Liver (tissue), 9 donors: ENCODE results near the gene TRIM46. TPM values are rescaled to one million over a fixed set of nuclear protein-coding genes. Genes with fewer than 3 reads are reported as not detected.

Experiments
- DNase-seq: peaks from one replicate; pipeline ENCODE4 v3.0.0-alpha.2; 2017; ENCODE audit warnings: low spot score
- H3K27ac ChIP-seq, 2 donors: one replicate each; pipeline ENCODE4 v1.7.0; 2013; ENCODE audit warnings: inconsistent platforms in 2 of 2, low read length in 2 of 2, control low read depth in 1 of 2, low read depth in 1 of 2, mild to moderate bottlenecking in 1 of 2
- H3K27me3 ChIP-seq, 4 donors: one replicate each; pipeline versions ENCODE4 v1.6.1 to v1.7.0; 2013; ENCODE audit warnings: low read length in 3 of 4, inconsistent platforms in 1 of 4, mild to moderate bottlenecking in 1 of 4, moderate library complexity in 1 of 4; ENCODE audit not compliant: control insufficient read depth in 4 of 4, insufficient read depth in 4 of 4
- H3K36me3 ChIP-seq, 4 donors: one replicate each; pipeline versions ENCODE4 v1.6.1 to v1.7.0; 2013; ENCODE audit warnings: low read length in 3 of 4, mild to moderate bottlenecking in 3 of 4, low read depth in 1 of 4, moderate library complexity in 1 of 4; ENCODE audit not compliant: control insufficient read depth in 4 of 4, insufficient read depth in 3 of 4
- H3K4me1 ChIP-seq, 4 donors: one replicate each; pipeline versions ENCODE4 v1.6.1 to v1.7.0; 2013; ENCODE audit warnings: low read length in 3 of 4, mild to moderate bottlenecking in 3 of 4, moderate library complexity in 1 of 4; ENCODE audit not compliant: control insufficient read depth in 4 of 4, insufficient read depth in 4 of 4
- H3K4me3 ChIP-seq, 3 donors: one replicate each; pipeline versions ENCODE4 v1.6.1 to v1.7.0; 2013; ENCODE audit warnings: low read length in 3 of 3, control low read depth in 1 of 3, low read depth in 1 of 3, mild to moderate bottlenecking in 1 of 3
- H3K9ac ChIP-seq, 2 donors: one replicate each; pipeline ENCODE4 v1.7.0; 2013; ENCODE audit warnings: low read length in 2 of 2, mild to moderate bottlenecking in 2 of 2, moderate library complexity in 2 of 2, control low read depth in 1 of 2, low read depth in 1 of 2
- H3K9me3 ChIP-seq, 4 donors: one replicate each; pipeline versions ENCODE4 v1.6.1 to v1.7.0; 2013; ENCODE audit warnings: low read length in 3 of 4; ENCODE audit not compliant: control insufficient read depth in 4 of 4
- ATF3 ChIP-seq: IDR thresholded peaks from 2 replicates; pipeline ENCODE4 v1.6.1; 2016; ENCODE audit warnings: antibody characterized with exemption
- EGR1 ChIP-seq, 2 donors: IDR thresholded peaks; 2 replicates each; pipeline ENCODE4 v1.6.1; 2016 to 2018; ENCODE audit warnings: antibody characterized with exemption in 2 of 2, low read depth in 2 of 2
- FOXA1 ChIP-seq: IDR thresholded peaks from 2 replicates; pipeline ENCODE4 v1.6.1; 2016; ENCODE audit warnings: antibody characterized with exemption
- FOXA2 ChIP-seq: IDR thresholded peaks from 2 replicates; pipeline ENCODE4 v1.6.1; 2016; ENCODE audit warnings: antibody characterized with exemption
- GABPA ChIP-seq, 2 donors: IDR thresholded peaks in 1 of 2; conservative IDR thresholded peaks in 1 of 2; 2 replicates each; pipeline ENCODE4 v1.6.1; 2016; ENCODE audit warnings: antibody characterized with exemption in 2 of 2, mild to moderate bottlenecking in 1 of 2, moderate library complexity in 1 of 2
- JUND ChIP-seq, 2 donors: IDR thresholded peaks; 2 replicates each; pipeline ENCODE4 v1.6.1; 2016; ENCODE audit warnings: antibody characterized with exemption in 2 of 2
- NR2F2 ChIP-seq: IDR thresholded peaks from 2 replicates; pipeline ENCODE4 v1.6.1; 2016; ENCODE audit warnings: antibody characterized with exemption
- RAD21 ChIP-seq, 2 donors: IDR thresholded peaks; 2 replicates each; pipeline ENCODE4 v1.6.1; 2016; ENCODE audit warnings: antibody characterized with exemption in 2 of 2, mild to moderate bottlenecking in 2 of 2
- RXRA ChIP-seq, 2 donors: IDR thresholded peaks; 2 replicates each; pipeline ENCODE4 v1.6.1; 2017 to 2018; ENCODE audit warnings: antibody characterized with exemption in 2 of 2, mild to moderate bottlenecking in 1 of 2
- SP1 ChIP-seq: IDR thresholded peaks from 2 replicates; pipeline ENCODE4 v1.6.1; 2018; ENCODE audit warnings: antibody characterized with exemption, mild to moderate bottlenecking
- TAF1 ChIP-seq: conservative IDR thresholded peaks from 2 replicates; pipeline ENCODE4 v1.6.1; 2016; ENCODE audit warnings: antibody characterized with exemption, mild to moderate bottlenecking
- YY1 ChIP-seq: IDR thresholded peaks from 2 replicates; pipeline ENCODE4 v1.6.1; 2016; ENCODE audit warnings: antibody characterized with exemption, mild to moderate bottlenecking
- ZBTB33 ChIP-seq: IDR thresholded peaks from 2 replicates; pipeline ENCODE4 v1.6.1; 2016; ENCODE audit warnings: antibody characterized with exemption
- WGBS: extraction: QIAGEN DNeasy Blood & Tissue Kit; methylation state at CpG from one replicate; pipeline ENCODE4 v1.1.7; 2013; 5-methylcytosine and 5-hydroxymethylcytosine counted together
- polyA plus RNA-seq, 2 donors: library from polyadenylated mRNA; stranded (reverse) in 1 of 2; unstranded in 1 of 2; fragments of 200-250 nt in 1 of 2; fragments of >200 nt in 1 of 2; fragmentation: Nextera tagmentation in 1 of 2; extraction: Ambion mirVana in 1 of 2; gene quantifications; one replicate each; pipeline versions ENCODE4 v1.2.1 to v1.2.3, GENCODE V29; 2013 to 2015
- total RNA-seq, 2 donors: library from RNA; depleted of rRNA; stranded (reverse); fragments of >200 nt; gene quantifications; one replicate each; pipeline ENCODE4 v1.2.3, GENCODE V29; 2014
- TF ChIP-seq, protein P1 (sequence below): IDR thresholded peaks from 2 replicates; pipeline ENCODE4 v1.6.1; 2016; ENCODE audit warnings: antibody characterized with exemption
- TF ChIP-seq, protein P2 (sequence below): fragments of 150-350 bp; IDR thresholded peaks from 2 replicates; pipeline ENCODE4 v1.5.1; 2017; ENCODE audit warnings: improper control_type of control experiment, low read depth, low read length; ENCODE audit not compliant: missing input control
- donor health status: healthy.
- donor health status: healthy.
- donor health status: healthy.
- donor health status: healthy.
- donor health status: healthy.

Gene TRIM46
- total and polyA plus RNA-seq, 4 donors, result 0.07 to 0.17 (median 0.13) TPM

- TF ChIP-seq GABPA (IDR thresholded peaks at IDR 0.05 in 1 of 2, conservative IDR thresholded peaks at IDR 0.05 in 1 of 2), result no peak
- no peak for TF ChIP-seq SP1
- TF ChIP-seq FOXA2, result no peak
- TF ChIP-seq RXRA (IDR thresholded peaks at IDR 0.05), result no peak
- TF ChIP-seq, protein P1, sequence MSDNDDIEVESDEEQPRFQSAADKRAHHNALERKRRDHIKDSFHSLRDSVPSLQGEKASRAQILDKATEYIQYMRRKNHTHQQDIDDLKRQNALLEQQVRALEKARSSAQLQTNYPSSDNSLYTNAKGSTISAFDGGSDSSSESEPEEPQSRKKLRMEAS, result no peak
- no peak for TF ChIP-seq JUND (IDR thresholded peaks at IDR 0.05)
- no peak for TF ChIP-seq YY1
- TF ChIP-seq TAF1, result no peak
- no peak for TF ChIP-seq RAD21 (IDR thresholded peaks at IDR 0.05)
- no peak for TF ChIP-seq ATF3
- TF ChIP-seq NR2F2, result no peak
- no peak for TF ChIP-seq EGR1 (IDR thresholded peaks at IDR 0.05; ENCODE audit: low read depth in 2 of 2)
- TF ChIP-seq, protein P2, sequence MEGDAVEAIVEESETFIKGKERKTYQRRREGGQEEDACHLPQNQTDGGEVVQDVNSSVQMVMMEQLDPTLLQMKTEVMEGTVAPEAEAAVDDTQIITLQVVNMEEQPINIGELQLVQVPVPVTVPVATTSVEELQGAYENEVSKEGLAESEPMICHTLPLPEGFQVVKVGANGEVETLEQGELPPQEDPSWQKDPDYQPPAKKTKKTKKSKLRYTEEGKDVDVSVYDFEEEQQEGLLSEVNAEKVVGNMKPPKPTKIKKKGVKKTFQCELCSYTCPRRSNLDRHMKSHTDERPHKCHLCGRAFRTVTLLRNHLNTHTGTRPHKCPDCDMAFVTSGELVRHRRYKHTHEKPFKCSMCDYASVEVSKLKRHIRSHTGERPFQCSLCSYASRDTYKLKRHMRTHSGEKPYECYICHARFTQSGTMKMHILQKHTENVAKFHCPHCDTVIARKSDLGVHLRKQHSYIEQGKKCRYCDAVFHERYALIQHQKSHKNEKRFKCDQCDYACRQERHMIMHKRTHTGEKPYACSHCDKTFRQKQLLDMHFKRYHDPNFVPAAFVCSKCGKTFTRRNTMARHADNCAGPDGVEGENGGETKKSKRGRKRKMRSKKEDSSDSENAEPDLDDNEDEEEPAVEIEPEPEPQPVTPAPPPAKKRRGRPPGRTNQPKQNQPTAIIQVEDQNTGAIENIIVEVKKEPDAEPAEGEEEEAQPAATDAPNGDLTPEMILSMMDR, result no peak
- no peak for TF ChIP-seq FOXA1
- TF ChIP-seq ZBTB33, result no peak
- H3K27me3 ChIP-seq, result no peaks in the 10 kb centered on the region
- WGBS, result 89% methylated on average over 19 of the region's 19 CpGs
- H3K27ac ChIP-seq, result no peak overlapping the region
- H3K9ac ChIP-seq, result no peak overlapping the region
- H3K4me3 ChIP-seq, result no peak overlapping the region
- no peaks in the 10 kb centered on the region for H3K36me3 ChIP-seq
- H3K9me3 ChIP-seq, result no peaks in the 10 kb centered on the region
- no peak for DNase-seq
- peaks cover 2 to 11% (median 8%) of the 10 kb centered on the region in 4 donors for H3K4me1 ChIP-seq
Measured at GRCh38 chr1:155202731-155203515, 29.3 kb downstream of the TRIM46 start.

GRCh38 chr1:155205035-155205434 lies 31.4 kb downstream of the TRIM46 start:
- Histone ChIP-seq H3K4me3 (no peak overlapping the region), H3K27ac (no peak overlapping the region), H3K4me1 (peaks cover 2 to 25% (median 22%) of the 10 kb centered on the region in 4 donors), H3K36me3 (no peaks in the 10 kb centered on the region), H3K9me3 (no peaks in the 10 kb centered on the region), H3K9ac (no peak overlapping the region), H3K27me3 (no peaks in the 10 kb centered on the region)
- 84% methylated on average over 14 of the region's 14 CpGs for WGBS
- no peak for DNase-seq
- TF ChIP-seq TAF1, result no peak
- TF ChIP-seq EGR1 (IDR thresholded peaks at IDR 0.05; ENCODE audit: low read depth in 2 of 2), result no peak
- TF ChIP-seq FOXA1, result no peak
